COLO668 (cell line): ENCODE measurements around the gene DLD.
"Not testable (repeated sequence)": the region's sequence is repeated elsewhere in the genome, so short reads cannot be mapped to it uniquely, and the experiment has no call there.

Experiments
- DNase-seq: peaks from one replicate; lab custom pipeline; 2025; ENCODE audit not compliant: unreplicated experiment; lab: John Stamatoyannopoulos, UW

Gene DLD

GRCh38 chr7:107915541-107915940 lies 24.6 kb downstream of the DLD start:
- DNase-seq, result no peak

GRCh38 chr7:107917763-107918651 lies 27.0 kb downstream of the DLD start:
- no peak for DNase-seq

GRCh38 chr7:107918948-107919347 lies 28.0 kb downstream of the DLD start:
- no peak for DNase-seq

GRCh38 chr7:107920048-107920772 lies 29.2 kb downstream of the DLD start:
- no peak for DNase-seq

GRCh38 chr7:107921826-107922225 lies 30.8 kb downstream of the DLD start:
- not testable (repeated sequence) for DNase-seq

GRCh38 chr7:107922886-107923285 lies 31.9 kb downstream of the DLD start:
- DNase-seq, result no peak

- DNase-seq, result no peak
These were observed 34.0 kb downstream of the DLD start for GRCh38 chr7:107924841-107925504.

GRCh38 chr7:107926481-107926880 lies 35.5 kb downstream of the DLD start:
- no peak for DNase-seq

- DNase-seq, result no peak
These were observed 40.9 kb downstream of the DLD start for GRCh38 chr7:107931740-107932515.

- no peak for DNase-seq
These were observed 41.8 kb downstream of the DLD start for GRCh38 chr7:107932805-107933204.

- no peak for DNase-seq
These were observed 42.5 kb downstream of the DLD start for GRCh38 chr7:107933386-107934013.

- no peak for DNase-seq
These were observed 44.2 kb downstream of the DLD start for GRCh38 chr7:107934991-107935770.

- DNase-seq, result no peak
These were observed 45.3 kb downstream of the DLD start for GRCh38 chr7:107936312-107936711.

- no peak for DNase-seq
These were observed 46.5 kb downstream of the DLD start for GRCh38 chr7:107937531-107937930.

GRCh38 chr7:107938456-107939250 lies 47.7 kb downstream of the DLD start:
- DNase-seq, result no peak

- DNase-seq, result no peak
These were observed 48.8 kb downstream of the DLD start for GRCh38 chr7:107939573-107940489.

- DNase-seq, result no peak
These were observed 50.0 kb downstream of the DLD start for GRCh38 chr7:107940951-107941350.

GRCh38 chr7:107943018-107943417 lies 52.0 kb downstream of the DLD start:
- no peak for DNase-seq
